HG03439 (cell line): ENCODE results near the gene GRK3.

Source experiments
- ATAC-seq: cut with Tn5 transposase; IDR thresholded peaks from one replicate; pipeline ENCODE4 v1.9.1; 2021; ENCODE audit warnings: mild to moderate bottlenecking, moderate library complexity; ENCODE audit not compliant: unreplicated experiment

The GRK3 gene

DNA sequence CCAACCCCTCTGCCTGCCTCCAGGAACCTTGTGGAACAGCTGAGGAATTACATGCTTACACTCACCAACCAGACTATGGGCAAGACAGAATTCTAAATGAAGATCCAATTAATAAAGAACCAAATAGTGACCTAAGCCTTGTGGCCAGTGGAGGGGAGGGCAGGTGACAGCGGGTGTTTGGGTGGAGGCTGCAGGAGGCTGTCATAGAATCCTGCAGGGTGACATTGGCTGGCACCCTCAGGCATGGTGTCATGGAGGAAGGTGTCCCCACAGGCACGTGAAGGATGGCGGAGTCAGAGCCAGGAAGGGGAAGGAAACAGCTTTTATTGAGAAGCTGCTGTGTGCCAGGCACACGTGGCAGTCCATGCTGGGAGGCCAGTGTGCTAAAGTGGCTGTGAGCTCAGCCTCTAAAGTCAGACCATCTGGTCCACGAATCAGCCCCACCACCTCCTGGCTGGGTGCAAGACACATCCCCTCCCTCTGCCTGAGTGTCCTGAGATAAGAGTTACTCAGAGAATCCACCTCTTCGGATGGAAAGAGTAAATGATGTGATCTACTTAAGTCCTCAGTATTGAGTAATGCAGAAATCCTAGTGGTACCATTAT, 186.2 kb downstream of the GRK3 start:
- no peak for ATAC-seq

DNA sequence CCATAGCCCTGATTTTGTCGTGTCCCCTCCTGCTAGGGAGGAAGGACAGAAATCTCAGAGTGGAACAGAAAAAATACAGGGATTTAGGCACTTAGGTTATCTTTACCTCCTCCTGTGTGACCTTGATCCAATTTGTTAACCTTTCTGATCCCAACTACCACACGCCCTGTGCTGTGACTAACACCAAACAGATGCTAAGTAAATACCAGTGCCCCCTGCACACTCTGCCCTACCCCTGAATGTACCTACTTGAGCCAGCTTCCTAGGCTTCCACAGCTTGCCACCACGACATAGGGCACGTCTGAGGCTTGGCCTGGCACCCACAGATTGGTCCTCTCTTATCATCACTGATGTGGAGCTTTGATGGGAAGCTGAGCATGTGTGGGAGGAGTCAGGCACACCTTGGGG, 186.7 kb downstream of the GRK3 start:
- no peak for ATAC-seq

DNA sequence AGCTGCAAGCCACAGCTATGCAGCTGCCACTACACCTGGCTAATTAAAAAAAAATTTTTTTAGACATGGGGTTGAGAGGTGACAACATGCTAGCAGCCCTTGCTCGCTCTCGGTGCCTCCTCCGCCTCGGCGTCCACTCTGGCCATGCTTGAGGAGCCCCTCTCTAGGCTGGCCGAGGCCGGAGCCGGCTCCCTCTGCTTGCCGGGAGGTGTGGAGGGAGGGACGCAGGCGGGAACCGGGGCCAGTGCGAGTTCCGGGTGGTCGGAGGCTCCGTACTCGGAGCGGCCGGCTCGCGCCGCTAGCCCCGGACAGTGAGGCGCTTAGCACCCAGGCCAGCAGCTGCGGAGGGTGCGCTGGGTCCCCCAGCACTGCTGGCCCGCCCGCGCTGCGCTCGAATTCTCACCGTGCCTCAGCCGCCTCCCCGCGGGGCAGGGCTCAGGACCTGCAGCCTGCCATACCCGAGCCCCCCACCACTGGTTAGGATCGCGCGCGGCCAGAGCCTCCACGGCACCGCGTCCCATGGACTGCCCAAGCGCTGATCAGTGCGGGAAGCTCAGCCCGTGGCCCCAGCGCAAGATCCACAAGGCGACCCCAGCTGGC, 188.2 kb downstream of the GRK3 start:
- ATAC-seq = no peak

DNA sequence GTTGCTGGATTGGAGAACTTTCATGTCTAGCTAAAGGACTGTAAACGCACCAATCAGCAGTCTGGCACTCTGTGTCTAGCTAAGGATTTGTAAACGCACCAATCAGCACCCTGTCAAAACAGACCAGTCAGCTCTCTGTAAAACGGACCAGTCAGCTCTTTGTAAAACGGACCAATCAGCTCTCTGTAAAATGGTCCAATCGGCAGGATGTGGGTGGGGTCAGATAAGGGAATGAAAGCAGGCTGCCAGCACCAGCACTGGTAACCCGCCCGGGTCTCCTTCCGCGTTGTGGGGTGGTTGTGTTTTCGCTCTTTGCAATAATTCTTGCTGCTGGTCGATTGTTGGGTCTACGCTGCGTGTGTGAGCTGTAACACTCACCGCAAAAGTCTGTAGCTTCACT, 188.8 kb downstream of the GRK3 start:
- ATAC-seq = no peak

DNA sequence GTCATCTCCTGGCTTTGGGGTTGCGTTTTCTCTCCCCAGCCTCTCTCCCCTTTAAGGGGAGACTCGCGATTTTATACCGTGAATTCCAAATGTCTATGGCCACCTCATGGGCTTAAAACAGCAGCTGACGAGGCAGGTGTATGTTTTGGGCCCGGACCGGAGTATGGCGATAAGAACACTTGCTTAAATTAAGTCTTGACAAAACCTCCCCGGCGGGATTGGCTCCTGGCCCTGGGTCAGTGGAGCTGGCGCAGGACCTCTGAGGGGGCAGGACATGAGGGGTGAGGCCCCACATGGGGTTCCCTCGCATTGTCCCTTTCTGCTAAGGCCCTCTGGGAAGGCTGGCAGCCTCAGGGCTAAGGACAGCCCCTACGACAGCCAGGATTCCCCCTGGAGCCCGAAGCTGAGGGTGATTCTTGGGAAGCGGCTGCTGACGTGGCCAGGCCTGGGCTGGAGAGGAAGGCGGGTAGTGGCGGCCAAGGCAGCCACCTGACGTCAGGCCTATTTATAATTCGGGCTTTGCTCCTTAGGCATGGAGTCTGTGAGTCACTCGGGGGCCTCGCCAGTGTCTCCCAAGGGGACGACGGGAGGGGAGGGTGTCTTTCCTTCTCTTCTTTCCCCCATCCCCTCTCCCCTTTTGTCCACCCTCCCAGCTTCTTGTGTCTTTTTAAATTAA, 190.2 kb downstream of the GRK3 start:
- no peak for ATAC-seq

DNA sequence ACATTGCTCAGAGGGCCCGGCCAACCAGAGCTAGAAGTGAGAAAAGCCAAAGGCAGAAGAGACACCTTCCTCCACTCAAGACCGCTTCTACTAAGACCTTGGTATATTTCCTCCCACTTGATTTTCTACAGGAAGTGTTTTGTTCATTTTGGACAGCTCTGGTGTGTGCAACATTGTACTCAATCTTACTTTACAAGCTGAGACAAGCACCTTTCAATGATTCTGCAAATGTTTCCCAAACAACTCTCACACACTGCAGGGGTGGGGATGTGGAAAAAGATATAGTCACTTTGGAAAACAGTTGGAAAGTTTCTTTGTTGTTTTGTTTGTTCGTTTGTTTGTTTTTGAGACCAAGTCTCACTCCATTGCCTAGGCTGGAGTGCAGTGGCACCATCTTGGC, 193.2 kb downstream of the GRK3 start:
- no peak for ATAC-seq

DNA sequence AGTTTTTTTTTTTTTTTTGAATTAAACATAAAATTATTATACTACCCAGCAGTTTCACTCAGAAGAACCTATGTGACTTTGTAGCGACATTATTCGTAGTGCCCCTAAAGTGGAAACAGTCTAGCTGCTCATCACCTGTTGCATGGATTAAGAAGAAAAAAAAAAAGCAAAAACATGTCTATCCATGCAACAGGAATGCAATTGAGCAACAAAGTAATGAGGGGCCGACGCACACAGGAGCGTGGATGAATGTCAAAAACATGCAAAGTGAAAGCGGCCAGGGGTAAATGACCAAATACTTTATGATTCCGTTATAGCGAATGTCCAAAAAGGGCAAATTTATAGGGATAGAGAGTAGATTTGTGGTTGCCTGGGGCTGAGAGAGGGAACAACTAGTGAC, 193.8 kb downstream of the GRK3 start:
- ATAC-seq = no peak

DNA sequence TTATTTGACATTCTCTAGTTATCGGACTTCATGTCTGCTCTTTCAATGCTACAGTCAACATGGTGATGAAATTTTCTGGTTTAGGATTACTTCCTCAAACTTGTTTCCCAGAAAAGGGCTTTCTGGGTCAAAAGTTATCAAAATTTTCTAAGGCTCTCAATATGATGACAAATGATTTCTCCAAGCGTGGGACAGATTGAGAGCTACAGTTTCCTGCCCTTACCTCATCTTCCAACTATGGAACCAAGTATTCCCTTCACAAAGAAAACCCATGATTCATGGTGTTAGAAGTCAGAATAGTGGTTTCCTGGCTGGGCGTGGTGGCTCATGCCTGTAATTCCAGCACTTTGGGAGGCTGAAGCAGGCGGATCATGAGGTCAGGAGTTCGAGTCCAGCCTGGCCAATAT, 195.4 kb downstream of the GRK3 start:
- no peak for ATAC-seq

DNA sequence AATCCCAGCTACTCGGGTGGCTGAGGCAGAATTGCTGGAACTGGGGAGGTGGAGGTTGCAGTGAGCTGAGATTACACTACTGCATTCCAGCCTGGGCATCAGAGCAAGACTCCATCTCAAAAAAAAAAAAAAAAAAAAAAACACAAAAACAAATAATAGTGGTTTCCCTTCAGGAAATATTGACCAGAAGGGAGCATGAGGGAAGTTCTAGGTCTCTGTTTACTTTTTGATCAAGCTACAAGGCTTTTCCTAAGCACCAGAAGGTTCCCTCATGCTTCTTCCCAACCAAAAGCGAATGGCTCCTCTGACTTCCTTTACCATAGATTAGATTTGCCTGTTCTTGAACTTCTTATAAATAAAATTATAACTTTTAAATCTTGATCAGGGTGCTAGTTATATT, 195.8 kb downstream of the GRK3 start:
- ATAC-seq = no peak

DNA sequence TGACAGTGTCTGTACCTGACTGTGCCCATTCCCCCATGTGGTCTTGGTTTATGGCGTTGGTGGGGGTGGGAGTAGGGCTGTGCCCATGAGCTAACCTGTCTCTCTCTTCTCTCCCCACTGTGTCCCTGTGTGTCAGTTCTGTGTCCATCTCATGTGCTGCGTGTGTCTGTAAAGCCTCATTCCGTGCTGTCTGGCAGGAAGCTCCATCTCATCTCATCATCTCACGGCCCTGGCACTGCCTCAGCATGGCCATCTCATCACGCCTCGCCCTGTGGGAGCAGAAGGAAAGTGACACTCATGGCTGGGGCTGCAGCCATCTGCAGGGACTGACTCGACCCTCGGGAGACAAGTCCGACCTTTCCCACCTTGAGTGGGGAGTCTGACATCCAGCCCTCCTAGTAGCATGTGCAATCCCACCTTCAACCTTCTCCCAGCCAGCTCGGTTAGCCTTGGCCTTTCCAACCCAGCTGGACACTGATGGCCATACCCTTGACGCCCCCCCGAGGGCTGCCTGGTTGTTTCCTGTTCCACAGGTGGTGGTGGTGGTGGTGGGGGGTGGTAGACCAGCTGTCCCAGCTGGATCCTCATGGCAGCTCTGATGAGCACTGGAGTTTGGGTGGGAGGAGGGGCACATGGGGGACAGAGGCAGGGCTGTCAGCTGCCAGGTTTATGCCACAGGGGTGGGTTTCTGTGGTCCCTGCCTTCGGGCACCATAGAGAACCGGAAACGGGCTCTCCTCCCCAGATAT, 196.5 kb downstream of the GRK3 start:
- ATAC-seq = no peak

DNA sequence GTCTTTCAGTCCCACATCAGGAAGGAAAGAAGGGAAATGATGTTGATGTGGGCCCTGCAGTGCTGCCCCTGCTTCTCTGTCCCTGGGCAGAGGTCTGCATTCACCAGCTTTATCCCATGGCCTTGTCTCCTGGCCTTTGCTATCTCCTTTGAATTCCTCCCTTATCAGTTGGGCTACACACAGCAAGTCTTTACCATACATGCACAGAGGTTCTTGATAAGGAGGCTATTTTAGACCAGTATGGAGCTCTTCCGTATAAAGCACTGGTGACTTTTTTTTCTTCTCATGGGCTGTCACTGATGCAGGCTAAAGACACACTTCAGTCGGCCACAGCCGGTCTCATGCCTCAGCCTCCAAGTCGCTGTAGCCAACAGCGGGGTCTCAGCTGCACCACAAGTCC, 197.7 kb downstream of the GRK3 start:
- no peak for ATAC-seq

DNA sequence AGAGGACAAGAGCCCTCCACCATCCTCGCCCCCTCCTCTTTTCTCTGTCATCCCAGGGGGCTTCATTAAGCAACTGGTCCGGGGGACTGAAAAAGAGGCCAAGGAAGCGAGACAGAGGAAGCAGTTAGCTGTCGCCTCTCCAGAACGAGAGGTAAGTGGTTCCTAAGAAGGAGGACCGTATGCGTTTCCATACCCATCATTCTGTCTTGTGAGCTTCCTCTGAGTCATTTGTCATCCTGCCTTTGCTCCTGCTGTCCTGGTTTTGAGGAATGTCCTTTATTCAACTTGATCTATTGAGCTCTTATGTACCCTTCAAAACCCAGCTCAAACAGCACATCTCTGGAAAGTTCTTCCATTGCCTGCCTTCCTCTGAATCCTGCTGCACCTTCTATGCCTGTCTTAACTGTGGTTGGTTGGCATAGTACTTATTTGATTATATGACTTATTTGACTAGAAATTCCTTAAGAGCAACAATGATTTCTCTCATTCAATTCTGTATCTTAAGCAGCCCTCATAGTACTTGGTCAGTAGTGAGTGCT, 198.8 kb downstream of the GRK3 start:
- ATAC-seq = no peak

DNA sequence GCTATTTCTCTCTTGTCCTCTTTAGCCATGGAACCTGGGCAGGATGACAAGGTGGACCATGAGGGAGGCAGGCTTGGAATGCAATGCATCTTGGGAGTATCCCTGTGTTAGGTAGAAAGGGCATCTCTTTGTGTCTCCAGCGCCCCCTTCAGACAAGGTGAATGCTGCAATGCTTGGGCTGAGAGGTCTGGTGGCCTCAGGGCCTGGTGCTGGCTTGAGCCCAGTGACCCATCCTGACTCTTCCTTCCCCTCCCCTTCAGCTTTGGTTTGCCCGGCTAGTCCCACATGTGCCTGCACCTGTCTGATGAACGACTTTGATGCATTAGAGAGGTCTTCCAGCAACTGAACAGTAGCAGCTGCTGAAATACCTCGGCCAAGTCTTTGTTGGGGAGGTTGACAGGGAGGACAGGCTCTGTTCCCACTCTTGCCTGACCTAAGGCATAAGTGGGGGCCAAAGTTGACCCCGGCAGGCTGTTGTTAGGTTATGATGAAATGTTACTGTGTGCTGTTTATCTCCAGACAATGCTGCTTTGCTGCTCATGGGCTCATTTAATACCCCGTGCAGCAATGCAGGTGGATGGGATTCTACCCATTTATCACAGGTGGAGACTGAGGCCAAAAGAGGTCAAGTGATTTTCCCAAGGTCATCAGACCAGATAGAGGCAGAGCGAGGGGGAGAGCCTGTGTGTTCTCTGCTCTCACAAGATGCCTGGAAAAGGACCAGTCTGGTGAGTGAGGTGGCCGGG, 200.0 kb downstream of the GRK3 start:
- ATAC-seq = no peak

DNA sequence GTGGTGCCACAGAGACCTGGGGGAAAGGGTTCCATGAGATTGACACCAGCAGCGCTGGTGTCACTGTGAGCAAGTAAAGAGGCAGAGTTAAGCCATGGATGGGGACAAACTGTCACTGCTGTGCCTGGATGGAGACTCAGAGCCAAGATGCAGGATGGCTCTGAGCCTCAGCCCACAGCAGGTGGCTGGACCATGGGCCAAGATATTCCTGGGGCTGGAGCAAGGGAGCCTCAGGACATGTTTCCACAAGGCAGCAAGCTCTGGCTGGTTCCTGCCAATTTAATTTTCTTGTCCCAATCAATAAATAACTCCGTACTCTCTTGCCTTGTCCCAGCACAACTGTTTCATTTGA, 200.5 kb downstream of the GRK3 start:
- no peak for ATAC-seq

DNA sequence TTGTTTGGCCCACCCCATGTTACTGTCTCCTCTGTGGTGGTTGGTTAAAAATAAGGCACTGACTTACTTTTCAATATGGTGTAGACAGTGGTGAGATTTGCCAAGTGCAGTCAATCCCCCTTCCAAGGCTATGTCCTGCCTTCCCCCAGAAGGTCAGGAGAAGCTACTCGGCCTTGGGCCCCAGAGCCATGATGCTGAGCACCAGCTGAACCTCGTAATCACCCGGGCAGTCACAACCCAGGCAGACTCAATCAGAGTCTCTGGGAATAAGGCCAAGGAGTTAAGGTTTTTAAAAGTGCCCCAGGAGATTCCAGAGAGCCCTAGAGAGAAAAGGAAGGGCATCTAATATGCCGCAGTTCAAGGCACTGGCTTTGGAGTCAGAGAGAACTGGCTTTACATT, 201.3 kb downstream of the GRK3 start:
- no peak for ATAC-seq

DNA sequence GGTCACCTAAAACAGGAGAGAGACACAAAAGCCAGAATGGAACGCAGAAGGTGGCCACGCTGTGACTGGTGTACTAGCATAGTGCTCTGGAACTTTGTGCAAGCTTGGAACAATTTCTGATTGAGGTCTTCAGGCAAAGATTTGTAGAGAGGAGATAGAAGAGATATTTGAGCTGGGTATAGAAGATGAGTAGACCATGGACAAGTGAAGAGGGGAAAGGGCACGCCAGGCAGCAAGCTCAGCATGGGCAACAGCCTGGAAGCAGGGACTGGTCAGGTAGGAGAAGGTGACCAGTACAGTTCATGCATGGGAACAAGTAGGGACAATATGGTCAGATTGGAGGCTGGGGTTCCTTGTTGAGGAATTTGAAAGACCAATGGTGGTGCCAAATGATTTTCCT, 201.9 kb downstream of the GRK3 start:
- ATAC-seq = no peak

DNA sequence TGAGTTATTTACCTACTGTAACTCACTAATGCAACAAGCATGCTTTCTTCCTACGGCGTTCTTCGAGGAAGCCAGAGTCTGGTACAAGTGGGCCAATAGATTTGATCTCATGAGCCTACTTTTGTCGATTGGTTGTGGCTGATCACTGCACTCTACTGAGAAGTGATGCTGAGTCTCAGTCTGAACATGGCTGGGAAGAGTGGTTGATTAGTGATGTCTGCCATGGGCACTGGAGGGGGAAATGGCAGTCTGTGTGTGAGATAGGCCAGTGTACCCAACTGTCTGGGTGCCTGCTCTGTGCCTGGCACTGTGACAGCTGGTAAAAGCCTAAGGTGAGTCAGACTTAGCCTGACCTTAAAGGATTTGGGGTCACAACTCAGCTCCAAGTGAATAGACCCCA, 205.9 kb downstream of the GRK3 start:
- ATAC-seq = no peak

DNA sequence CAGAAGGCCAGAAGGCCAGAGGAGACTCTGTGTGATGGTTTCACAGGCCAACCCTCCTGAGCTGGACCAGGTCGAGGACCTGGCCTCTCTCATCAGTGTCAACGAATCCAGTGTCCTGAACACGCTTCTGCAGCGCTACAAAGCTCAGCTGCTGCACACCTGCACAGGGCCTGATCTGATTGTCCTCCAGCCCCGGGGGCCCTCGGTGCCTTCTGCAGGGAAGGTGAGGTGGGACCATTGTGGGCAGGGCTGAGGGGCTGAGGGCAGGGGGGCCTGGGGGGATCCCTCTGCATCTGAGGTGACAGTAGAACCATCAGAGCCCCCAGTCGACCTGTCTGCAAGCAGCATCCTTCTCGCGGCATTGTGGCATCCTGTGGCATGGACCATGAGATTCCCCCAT, 207.8 kb downstream of the GRK3 start:
- no peak for ATAC-seq

DNA sequence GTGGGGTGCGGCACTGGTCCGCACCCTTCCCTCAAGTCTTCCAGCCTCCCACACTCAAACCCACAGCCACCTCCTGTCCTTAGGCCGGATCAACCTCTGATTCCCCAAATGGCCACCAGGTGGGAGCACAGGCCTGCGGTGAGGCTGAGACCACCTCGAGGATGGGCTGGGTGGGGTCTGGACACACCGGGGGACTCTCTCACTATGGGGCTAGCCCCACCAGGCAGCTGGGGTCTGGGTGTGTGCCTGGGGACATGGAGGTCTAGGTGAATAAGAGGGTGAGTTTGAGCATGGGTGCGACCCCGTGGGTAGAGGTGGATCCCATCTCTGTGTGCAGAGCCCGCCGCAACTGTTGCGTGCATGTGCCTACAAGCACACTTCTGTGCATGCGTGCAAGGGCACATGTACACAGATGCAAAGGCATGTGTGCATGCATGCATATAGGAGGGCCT, 210.1 kb downstream of the GRK3 start:
- ATAC-seq = no peak

DNA sequence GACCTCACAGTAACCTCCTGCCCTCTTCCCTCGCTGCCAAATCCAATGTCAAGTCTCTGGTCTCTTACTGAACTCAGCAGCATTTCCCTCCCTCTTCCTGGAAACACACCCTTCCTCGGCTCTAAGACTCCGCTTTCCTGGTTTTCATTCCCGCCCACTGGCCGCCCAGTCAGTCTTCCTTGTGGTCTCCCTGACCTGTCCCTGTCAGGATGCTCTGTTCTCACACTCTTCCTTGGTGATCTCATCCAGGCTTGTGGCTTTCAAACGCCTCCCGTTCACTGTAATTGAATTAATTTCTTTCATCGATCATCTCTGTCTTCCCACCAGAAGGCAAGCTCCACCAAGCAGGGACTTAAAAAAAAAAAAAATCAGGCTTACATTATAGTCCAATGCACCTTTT, 211.1 kb downstream of the GRK3 start:
- ATAC-seq = no peak

DNA sequence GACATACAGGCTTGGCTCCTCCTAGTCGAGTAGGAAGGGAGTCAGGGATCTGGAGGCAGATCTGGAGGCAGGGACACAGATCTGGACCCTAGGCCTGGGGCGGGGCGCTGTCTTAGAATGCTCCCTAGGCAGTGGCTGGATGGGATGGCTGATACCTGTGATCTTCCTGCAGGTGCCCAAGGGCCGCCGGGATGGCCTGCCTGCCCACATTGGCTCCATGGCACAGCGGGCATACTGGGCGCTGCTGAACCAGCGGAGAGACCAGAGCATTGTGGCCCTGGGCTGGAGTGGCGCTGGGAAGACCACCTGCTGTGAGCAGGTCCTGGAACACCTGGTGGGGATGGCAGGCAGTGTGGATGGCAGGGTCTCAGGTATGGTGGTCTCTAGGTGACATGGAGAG, 212.9 kb downstream of the GRK3 start:
- no peak for ATAC-seq
